ENCODE results near the gene HS3ST6. TPM values are rescaled to one million over a fixed set of nuclear protein-coding genes. Genes with fewer than 3 reads are reported as not detected.
A peak's percentile ranks its signal among the peaks of the same experiment; 100 is the strongest.

HS3ST6 gene
- total and polyA plus RNA-seq, 2 of the 13 experiments (the other 11 are each of a cell fraction or from before 2014, with no cell fraction given), result not detected

- no peak for TF ChIP-seq ZBTB3 (CRISPR knock-in tag; IDR thresholded peaks at IDR 0.05; ENCODE audit: borderline replicate concordance, low read depth)
- TF ChIP-seq NFRKB (IDR thresholded peaks at IDR 0.05), result no peak
- TF ChIP-seq ZNF607 (CRISPR knock-in tag; IDR thresholded peaks at IDR 0.05; ENCODE audit: borderline replicate concordance), result no peak
- no peak for TF ChIP-seq ZIK1 (CRISPR knock-in tag; IDR thresholded peaks at IDR 0.05; ENCODE audit: borderline replicate concordance, low read depth)
- no peak for TF ChIP-seq ZNF761 (CRISPR knock-in tag; conservative IDR thresholded peaks at IDR 0.05)
- 0 out of 2 replicates have a peak, but pooled peaks have one; percentile 19 for TF ChIP-seq REL (CRISPR knock-in tag; conservative IDR thresholded peaks at IDR 0.05)
- TF ChIP-seq SMARCE1 (IDR thresholded peaks at IDR 0.05; ENCODE audit: borderline replicate concordance), result no peak
- no peak for TF ChIP-seq IRF1 (CRISPR knock-in tag; IDR thresholded peaks at IDR 0.05; ENCODE audit: low read depth)
- no peak for TF ChIP-seq PRMT3 (CRISPR knock-in tag; IDR thresholded peaks at IDR 0.05; ENCODE audit: borderline replicate concordance, low read depth)
- 0 out of 2 replicates have a peak, but pooled peaks have one; percentile 26 for TF ChIP-seq HOXD1 (CRISPR knock-in tag; IDR thresholded peaks at IDR 0.05)
- TF ChIP-seq KAT2B (IDR thresholded peaks at IDR 0.05; ENCODE audit: borderline replicate concordance, low read depth, low read length), result no peak
- TF ChIP-seq ARNT2 (CRISPR knock-in tag; IDR thresholded peaks at IDR 0.05; ENCODE audit: low read depth), result no peak
- TF ChIP-seq ELF1 (CRISPR knock-in tag; IDR thresholded peaks at IDR 0.05), result no peak
- TF ChIP-seq ZNF775 (CRISPR knock-in tag; IDR thresholded peaks at IDR 0.05; ENCODE audit: borderline replicate concordance), result no peak
- no peak for TF ChIP-seq HNF4G (IDR thresholded peaks at IDR 0.05; ENCODE audit: borderline replicate concordance, low read depth, low read length)
- no peak for TF ChIP-seq HNF4G (CRISPR knock-in tag; IDR thresholded peaks at IDR 0.05; ENCODE audit: borderline replicate concordance, low read depth)
- TF ChIP-seq RFX3 (CRISPR knock-in tag; IDR thresholded peaks at IDR 0.05), result no peak
- no peak for TF ChIP-seq ZNF431 (CRISPR knock-in tag; IDR thresholded peaks at IDR 0.05; ENCODE audit: borderline replicate concordance, low read depth)
- no peak for TF ChIP-seq MED8 (CRISPR knock-in tag; IDR thresholded peaks at IDR 0.05; ENCODE audit: insufficient replicate concordance)
- no peak for TF ChIP-seq SMAD9 (CRISPR knock-in tag; IDR thresholded peaks at IDR 0.05)
- no peak for TF ChIP-seq SIX1 (CRISPR knock-in tag; IDR thresholded peaks at IDR 0.05; ENCODE audit: borderline replicate concordance)
- TF ChIP-seq ATF4 (CRISPR knock-in tag; IDR thresholded peaks at IDR 0.05), result no peak
- TF ChIP-seq SOX6 (IDR thresholded peaks at IDR 0.05), result no peak
- no peak for TF ChIP-seq SOX6 (CRISPR knock-in tag; IDR thresholded peaks at IDR 0.05)
- TF ChIP-seq MLLT10 (CRISPR knock-in tag; IDR thresholded peaks at IDR 0.05), result no peak
These were observed 24.0 kb upstream of the HS3ST6 start (continued) for GRCh38 chr16:1942047-1942809.
